HepG2 (cell line): Measurements from ENCODE around the gene ITGB2. TPM values are rescaled to one million over a fixed set of nuclear protein-coding genes. Genes with fewer than 3 reads are reported as not detected.

Experiments
- CREM ChIP-seq, 2 experiments: sonication (generic) in 1 of 2; formaldehyde crosslinking in 1 of 2; IDR thresholded peaks; 2 replicates each; pipeline versions ENCODE4 v1.4.0 to v1.6.1; 2016 to 2020; ENCODE audit warnings: antibody characterized with exemption in 1 of 2, mild to moderate bottlenecking in 1 of 2, missing genetic modification reagents in 1 of 2
- HDAC2 ChIP-seq: sonication (generic); formaldehyde crosslinking; IDR thresholded peaks from 2 replicates; pipeline ENCODE4 v1.4.0; 2020; ENCODE audit warnings: missing genetic modification reagents
- RARG ChIP-seq: sonication (generic); formaldehyde crosslinking; IDR thresholded peaks from 2 replicates; pipeline ENCODE4 v1.4.0; 2020; ENCODE audit warnings: low read depth, mild to moderate bottlenecking, missing genetic modification reagents
- RFX1 ChIP-seq: fragments of 450-650 bp; IDR thresholded peaks from 2 replicates; pipeline ENCODE4 v1.6.1; 2017
- ZNF34 ChIP-seq: sonication (generic); formaldehyde crosslinking; IDR thresholded peaks from 2 replicates; pipeline ENCODE4 v1.4.0; 2020; ENCODE audit warnings: mild to moderate bottlenecking, missing genetic modification reagents, borderline replicate concordance
- ZNF75D ChIP-seq: sonication (generic); formaldehyde crosslinking; IDR thresholded peaks from 2 replicates; pipeline ENCODE4 v1.8.1; 2023; ENCODE audit warnings: missing genetic modification reagents, mild to moderate bottlenecking, borderline replicate concordance
- ZNF790 ChIP-seq: sonication (generic); formaldehyde crosslinking; IDR thresholded peaks from 2 replicates; pipeline ENCODE4 v1.8.0; 2022; ENCODE audit warnings: missing genetic modification reagents, mild to moderate bottlenecking, borderline replicate concordance
- ZSCAN12 ChIP-seq: sonication (generic); formaldehyde crosslinking; IDR thresholded peaks from 2 replicates; pipeline ENCODE4 v1.9.0; 2021; ENCODE audit warnings: mild to moderate bottlenecking, missing genetic modification reagents
- polyA plus RNA-seq, 8 experiments: library from polyadenylated mRNA; depleted of rRNA in 3 of 8; stranded (reverse) in 7 of 8; unstranded in 1 of 8; fragments of >200 nt; fragmentation: Illumina TruSeq in 4 of 8; extraction: Trizol in 4 of 8; gene quantifications; 2 replicates each; pipeline versions ENCODE4 v1.2.1 to v1.2.3, GENCODE V29; 2011 to 2016; ENCODE audit warnings: low read depth in 4 of 8, missing spikeins in 1 of 8, mixed read lengths in 1 of 8; ENCODE audit not compliant: insufficient read depth in 1 of 8
- total RNA-seq, 5 experiments: library from RNA; depleted of rRNA; stranded (reverse); fragments of >200 nt; fragmentation: Illumina TruSeq; extraction: Trizol; gene quantifications; 2 replicates each; pipeline ENCODE4 v1.2.3, GENCODE V29; 2016; ENCODE audit warnings: low read depth in 1 of 5
- TF ChIP-seq, protein P1 (sequence below): sonication (generic); formaldehyde crosslinking; IDR thresholded peaks from 2 replicates; pipeline ENCODE4 v1.4.0; 2020; ENCODE audit warnings: missing genetic modification reagents
- TF ChIP-seq, protein P2 (sequence below): IDR thresholded peaks from 2 replicates; pipeline ENCODE4 v1.6.1; 2012; ENCODE audit warnings: low read length, improper control_type of control experiment
- TF ChIP-seq, protein P3 (sequence below): sonication (generic); formaldehyde crosslinking; IDR thresholded peaks from 2 replicates; pipeline ENCODE4 v1.4.0; 2020; ENCODE audit warnings: mild to moderate bottlenecking, missing genetic modification reagents
- TF ChIP-seq, protein P4 (sequence below): sonication (generic); formaldehyde crosslinking; IDR thresholded peaks from 2 replicates; pipeline ENCODE4 v1.5.0; 2020; ENCODE audit warnings: mild to moderate bottlenecking, missing genetic modification reagents
- TF ChIP-seq, protein P5 (sequence below), 2 experiments: sonication (generic) in 1 of 2; formaldehyde crosslinking in 1 of 2; IDR thresholded peaks; 2 replicates each; pipeline versions ENCODE4 v1.6.1 to v1.9.0; 2014 to 2022; ENCODE audit warnings: antibody characterized with exemption in 1 of 2, borderline replicate concordance in 1 of 2, inconsistent platforms in 1 of 2, low read depth in 1 of 2, missing genetic modification reagents in 1 of 2

Gene ITGB2
- total and polyA plus RNA-seq, 2 of the 13 experiments (the other 11 are each of a cell fraction or from before 2014, with no cell fraction given) = 4.2 to 18.0 TPM

DNA sequence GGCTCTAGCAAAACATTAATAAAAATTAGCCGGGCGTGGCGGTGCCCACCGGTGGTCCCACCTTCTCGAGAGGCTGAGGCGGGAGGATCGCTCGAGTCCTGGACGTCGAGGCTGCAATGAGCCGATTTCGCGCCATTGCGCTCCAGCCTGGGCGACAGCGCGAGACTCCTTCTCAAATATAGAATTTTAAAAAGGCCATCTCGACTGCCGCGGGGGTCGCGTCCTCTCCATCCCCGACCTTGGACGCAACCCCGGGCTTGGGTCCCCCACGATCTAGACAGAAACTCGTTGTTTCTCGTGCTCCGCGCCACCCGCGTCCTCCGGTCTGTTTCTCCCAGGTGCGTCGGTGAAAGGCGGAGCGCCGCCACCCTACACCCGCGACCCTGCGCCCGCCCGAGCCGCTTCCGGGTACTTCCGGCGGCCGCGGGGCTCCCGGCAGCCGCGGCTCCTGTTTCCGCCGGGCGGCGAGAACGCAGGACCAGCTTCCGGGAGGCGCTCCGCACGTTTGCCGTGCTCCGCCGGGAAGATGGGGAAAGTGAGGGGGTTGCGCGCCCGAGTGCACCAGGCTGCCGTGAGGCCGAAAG, 18.9 kb upstream of the ITGB2 start, which contains the start of gene SLX9 (continued):
- peak; percentile 75 for TF ChIP-seq HDAC2 (CRISPR knock-in tag)
- TF ChIP-seq, protein P1, sequence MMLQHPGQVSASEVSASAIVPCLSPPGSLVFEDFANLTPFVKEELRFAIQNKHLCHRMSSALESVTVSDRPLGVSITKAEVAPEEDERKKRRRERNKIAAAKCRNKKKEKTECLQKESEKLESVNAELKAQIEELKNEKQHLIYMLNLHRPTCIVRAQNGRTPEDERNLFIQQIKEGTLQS = peak; percentile 33
- TF ChIP-seq RARG (CRISPR knock-in tag) = no peak
- TF ChIP-seq CREM (IDR thresholded peaks at IDR 0.05) = no peak
- TF ChIP-seq CREM (CRISPR knock-in tag; IDR thresholded peaks at IDR 0.05) = no peak
- TF ChIP-seq, protein P2, sequence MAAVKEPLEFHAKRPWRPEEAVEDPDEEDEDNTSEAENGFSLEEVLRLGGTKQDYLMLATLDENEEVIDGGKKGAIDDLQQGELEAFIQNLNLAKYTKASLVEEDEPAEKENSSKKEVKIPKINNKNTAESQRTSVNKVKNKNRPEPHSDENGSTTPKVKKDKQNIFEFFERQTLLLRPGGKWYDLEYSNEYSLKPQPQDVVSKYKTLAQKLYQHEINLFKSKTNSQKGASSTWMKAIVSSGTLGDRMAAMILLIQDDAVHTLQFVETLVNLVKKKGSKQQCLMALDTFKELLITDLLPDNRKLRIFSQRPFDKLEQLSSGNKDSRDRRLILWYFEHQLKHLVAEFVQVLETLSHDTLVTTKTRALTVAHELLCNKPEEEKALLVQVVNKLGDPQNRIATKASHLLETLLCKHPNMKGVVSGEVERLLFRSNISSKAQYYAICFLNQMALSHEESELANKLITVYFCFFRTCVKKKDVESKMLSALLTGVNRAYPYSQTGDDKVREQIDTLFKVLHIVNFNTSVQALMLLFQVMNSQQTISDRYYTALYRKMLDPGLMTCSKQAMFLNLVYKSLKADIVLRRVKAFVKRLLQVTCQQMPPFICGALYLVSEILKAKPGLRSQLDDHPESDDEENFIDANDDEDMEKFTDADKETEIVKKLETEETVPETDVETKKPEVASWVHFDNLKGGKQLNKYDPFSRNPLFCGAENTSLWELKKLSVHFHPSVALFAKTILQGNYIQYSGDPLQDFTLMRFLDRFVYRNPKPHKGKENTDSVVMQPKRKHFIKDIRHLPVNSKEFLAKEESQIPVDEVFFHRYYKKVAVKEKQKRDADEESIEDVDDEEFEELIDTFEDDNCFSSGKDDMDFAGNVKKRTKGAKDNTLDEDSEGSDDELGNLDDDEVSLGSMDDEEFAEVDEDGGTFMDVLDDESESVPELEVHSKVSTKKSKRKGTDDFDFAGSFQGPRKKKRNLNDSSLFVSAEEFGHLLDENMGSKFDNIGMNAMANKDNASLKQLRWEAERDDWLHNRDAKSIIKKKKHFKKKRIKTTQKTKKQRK = no peak
- TF ChIP-seq, protein P3, sequence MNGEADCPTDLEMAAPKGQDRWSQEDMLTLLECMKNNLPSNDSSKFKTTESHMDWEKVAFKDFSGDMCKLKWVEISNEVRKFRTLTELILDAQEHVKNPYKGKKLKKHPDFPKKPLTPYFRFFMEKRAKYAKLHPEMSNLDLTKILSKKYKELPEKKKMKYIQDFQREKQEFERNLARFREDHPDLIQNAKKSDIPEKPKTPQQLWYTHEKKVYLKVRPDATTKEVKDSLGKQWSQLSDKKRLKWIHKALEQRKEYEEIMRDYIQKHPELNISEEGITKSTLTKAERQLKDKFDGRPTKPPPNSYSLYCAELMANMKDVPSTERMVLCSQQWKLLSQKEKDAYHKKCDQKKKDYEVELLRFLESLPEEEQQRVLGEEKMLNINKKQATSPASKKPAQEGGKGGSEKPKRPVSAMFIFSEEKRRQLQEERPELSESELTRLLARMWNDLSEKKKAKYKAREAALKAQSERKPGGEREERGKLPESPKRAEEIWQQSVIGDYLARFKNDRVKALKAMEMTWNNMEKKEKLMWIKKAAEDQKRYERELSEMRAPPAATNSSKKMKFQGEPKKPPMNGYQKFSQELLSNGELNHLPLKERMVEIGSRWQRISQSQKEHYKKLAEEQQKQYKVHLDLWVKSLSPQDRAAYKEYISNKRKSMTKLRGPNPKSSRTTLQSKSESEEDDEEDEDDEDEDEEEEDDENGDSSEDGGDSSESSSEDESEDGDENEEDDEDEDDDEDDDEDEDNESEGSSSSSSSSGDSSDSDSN (CRISPR knock-in tag) = peak; percentile 82
- peak; percentile 90; the same call in 1 of the 2 replicates for TF ChIP-seq ZNF34 (CRISPR knock-in tag)
- no peak for TF ChIP-seq ZNF75D (CRISPR knock-in tag)
- TF ChIP-seq ZSCAN12 (CRISPR knock-in tag) = no peak
- TF ChIP-seq, protein P4, sequence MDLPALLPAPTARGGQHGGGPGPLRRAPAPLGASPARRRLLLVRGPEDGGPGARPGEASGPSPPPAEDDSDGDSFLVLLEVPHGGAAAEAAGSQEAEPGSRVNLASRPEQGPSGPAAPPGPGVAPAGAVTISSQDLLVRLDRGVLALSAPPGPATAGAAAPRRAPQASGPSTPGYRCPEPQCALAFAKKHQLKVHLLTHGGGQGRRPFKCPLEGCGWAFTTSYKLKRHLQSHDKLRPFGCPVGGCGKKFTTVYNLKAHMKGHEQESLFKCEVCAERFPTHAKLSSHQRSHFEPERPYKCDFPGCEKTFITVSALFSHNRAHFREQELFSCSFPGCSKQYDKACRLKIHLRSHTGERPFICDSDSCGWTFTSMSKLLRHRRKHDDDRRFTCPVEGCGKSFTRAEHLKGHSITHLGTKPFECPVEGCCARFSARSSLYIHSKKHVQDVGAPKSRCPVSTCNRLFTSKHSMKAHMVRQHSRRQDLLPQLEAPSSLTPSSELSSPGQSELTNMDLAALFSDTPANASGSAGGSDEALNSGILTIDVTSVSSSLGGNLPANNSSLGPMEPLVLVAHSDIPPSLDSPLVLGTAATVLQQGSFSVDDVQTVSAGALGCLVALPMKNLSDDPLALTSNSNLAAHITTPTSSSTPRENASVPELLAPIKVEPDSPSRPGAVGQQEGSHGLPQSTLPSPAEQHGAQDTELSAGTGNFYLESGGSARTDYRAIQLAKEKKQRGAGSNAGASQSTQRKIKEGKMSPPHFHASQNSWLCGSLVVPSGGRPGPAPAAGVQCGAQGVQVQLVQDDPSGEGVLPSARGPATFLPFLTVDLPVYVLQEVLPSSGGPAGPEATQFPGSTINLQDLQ = peak; percentile 88; the same call in 1 of the 2 replicates
- no peak; the same call in 1 of the 2 replicates for TF ChIP-seq ZNF790 (CRISPR knock-in tag)
- TF ChIP-seq RFX1 = no peak
- TF ChIP-seq, protein P5, sequence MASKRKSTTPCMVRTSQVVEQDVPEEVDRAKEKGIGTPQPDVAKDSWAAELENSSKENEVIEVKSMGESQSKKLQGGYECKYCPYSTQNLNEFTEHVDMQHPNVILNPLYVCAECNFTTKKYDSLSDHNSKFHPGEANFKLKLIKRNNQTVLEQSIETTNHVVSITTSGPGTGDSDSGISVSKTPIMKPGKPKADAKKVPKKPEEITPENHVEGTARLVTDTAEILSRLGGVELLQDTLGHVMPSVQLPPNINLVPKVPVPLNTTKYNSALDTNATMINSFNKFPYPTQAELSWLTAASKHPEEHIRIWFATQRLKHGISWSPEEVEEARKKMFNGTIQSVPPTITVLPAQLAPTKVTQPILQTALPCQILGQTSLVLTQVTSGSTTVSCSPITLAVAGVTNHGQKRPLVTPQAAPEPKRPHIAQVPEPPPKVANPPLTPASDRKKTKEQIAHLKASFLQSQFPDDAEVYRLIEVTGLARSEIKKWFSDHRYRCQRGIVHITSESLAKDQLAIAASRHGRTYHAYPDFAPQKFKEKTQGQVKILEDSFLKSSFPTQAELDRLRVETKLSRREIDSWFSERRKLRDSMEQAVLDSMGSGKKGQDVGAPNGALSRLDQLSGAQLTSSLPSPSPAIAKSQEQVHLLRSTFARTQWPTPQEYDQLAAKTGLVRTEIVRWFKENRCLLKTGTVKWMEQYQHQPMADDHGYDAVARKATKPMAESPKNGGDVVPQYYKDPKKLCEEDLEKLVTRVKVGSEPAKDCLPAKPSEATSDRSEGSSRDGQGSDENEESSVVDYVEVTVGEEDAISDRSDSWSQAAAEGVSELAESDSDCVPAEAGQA (IDR thresholded peaks at IDR 0.05; ENCODE audit: low read depth) = peak; percentile 84
- TF ChIP-seq, protein P5 (CRISPR knock-in tag; IDR thresholded peaks at IDR 0.05; ENCODE audit: borderline replicate concordance) = no peak
